ENCODE data around the gene RNU7-1. TPM values are rescaled to one million over a fixed set of nuclear protein-coding genes. Genes with fewer than 3 reads are reported as not detected.
A peak's percentile ranks its signal among the peaks of the same experiment; 100 is the strongest.

RNU7-1 gene
- total and polyA plus RNA-seq, 9 of the 15 experiments (the other 6 are each of a cell fraction or from before 2014, with no cell fraction given) = not detected

GRCh38 chr12:6925239-6925539 lies 18.4 kb upstream of the RNU7-1 start (continued):
- TF ChIP-seq ZBTB5 (IDR thresholded peaks at IDR 0.05) (no peak), E2F5 (CRISPR knock-in tag; IDR thresholded peaks at IDR 0.05) (no peak)

GRCh38 chr12:6925540-6926279 lies 17.9 kb upstream of the RNU7-1 start:
- no peak overlapping the region for H3K4me3 ChIP-seq
- peaks cover 28% of the 10 kb centered on the region for H3K79me2 ChIP-seq (ENCODE audit: control insufficient read depth, insufficient read depth, low read length)
- no peaks in the 10 kb centered on the region for H3K27me3 ChIP-seq (ENCODE audit: control insufficient read depth in 2 of 2, insufficient read depth in 2 of 2, low read length in 2 of 2)
- ChIA-PET POLR2A (interaction anchor here (0.6 to 4.0 kb wide), 17 partner anchors 9 to 258 kb away, joined by 3 to 29 read pairs (median 4); partner anchors contain the start of genes C12orf57, RNU7-1 and SPSB2), CTCF (ENCODE audit: low intra/inter-chr PET ratio) (no interaction called here)
- peak overlapping the region; percentile 39; the same call in 2 of the 3 replicates for H3K27ac ChIP-seq (ENCODE audit: extremely low read depth, low read depth, low read length)
- H3K4me1 ChIP-seq (replicated peaks in 1 of 2; ENCODE audit: control insufficient read depth in 2 of 2, insufficient read depth in 2 of 2, low read length in 2 of 2) = peaks cover 31 to 40% of the 10 kb centered on the region in 2 experiments; a peak in 4 of 5 replicates
- H2AFZ ChIP-seq (ENCODE audit: low read depth, low read length) = peak overlapping the region; percentile 57; the same call in 1 of the 2 replicates
- no peak overlapping the region; the same call in 1 of the 2 replicates for H3K4me2 ChIP-seq (ENCODE audit: insufficient read depth, low read length)
- in situ Hi-C loops (cut with MboI) = no loop called here
- H3K9me1 ChIP-seq (ENCODE audit: control insufficient read depth, insufficient read depth, low read length) = peaks cover 4% of the 10 kb centered on the region
- peak; percentile 55 for FAIRE-seq
- no peak for DNase-seq (ENCODE audit: extremely low read depth in 1 of 4, low spot score in 3 of 4)
- H3K36me3 ChIP-seq (ENCODE audit: control insufficient read depth, insufficient read depth, low read length) = peaks cover 9% of the 10 kb centered on the region; the same call in 1 of the 3 replicates
- H4K20me1 ChIP-seq (replicated peaks; ENCODE audit: control insufficient read depth, insufficient read depth, low read length) = no peaks in the 10 kb centered on the region
- no TSS peak for BruUV-seq (replicated peaks)
- peak overlapping the region in 1 of 2 experiments; percentile 81; a peak in 2 of 4 replicates for H3K9ac ChIP-seq (ENCODE audit: insufficient read depth in 1 of 2, low read depth in 2 of 2, low read length in 2 of 2)
- intact Hi-C loops (cut with micrococcal nuclease) = loop anchor here (2.0 to 5.0 kb wide), 2 partner anchors 19 to 117 kb away; partner anchors contain the start of gene C12orf57
- 44% methylated on average over 6 of the region's 8 CpGs for WGBS (ENCODE audit: insufficient coverage, low coverage, missing lambda C conversion rate)
- H3K9me3 ChIP-seq (replicated peaks; ENCODE audit: control insufficient read depth, insufficient read depth, low read depth, low read length) = no peaks in the 10 kb centered on the region
- ATAC-seq = no peak
- TF ChIP-seq SRF (CRISPR knock-in tag; IDR thresholded peaks at IDR 0.05) = no peak
- TF ChIP-seq ZBTB7A (IDR thresholded peaks at IDR 0.05; ENCODE audit: borderline replicate concordance, control insufficient read depth, low read depth, low read length) = 0 out of 2 replicates have a peak, but pooled peaks have one; percentile 22
- TF ChIP-seq ZNF766 (CRISPR knock-in tag; conservative IDR thresholded peaks at IDR 0.05) = no peak
- no peak for TF ChIP-seq ETV6 (IDR thresholded peaks at IDR 0.05; ENCODE audit: borderline replicate concordance in 1 of 2, low read depth in 2 of 2, low read length in 1 of 2)
- TF ChIP-seq ETV6 (CRISPR knock-in tag; IDR thresholded peaks at IDR 0.05; ENCODE audit: borderline replicate concordance) = no peak
- TF ChIP-seq SNAPC5 (CRISPR knock-in tag; IDR thresholded peaks at IDR 0.05) = no peak
- TF ChIP-seq PBX2 (CRISPR knock-in tag; IDR thresholded peaks at IDR 0.05; ENCODE audit: low read depth) = no peak
- no peak for TF ChIP-seq PBX2 (tag; conservative IDR thresholded peaks at IDR 0.05; ENCODE audit: low read depth)
- peak; percentile 35; the same call in 1 of the 2 replicates for TF ChIP-seq TOE1 (IDR thresholded peaks at IDR 0.05; ENCODE audit: borderline replicate concordance)
- no peak for TF ChIP-seq TOE1 (CRISPR knock-in tag; IDR thresholded peaks at IDR 0.05; ENCODE audit: borderline replicate concordance, low read depth)
- TF ChIP-seq NFRKB (IDR thresholded peaks at IDR 0.05; ENCODE audit: low read depth) = no peak

Measured in K562 (cell line).